Nephron (organoid): ENCODE results near the gene CEP85.
"Not testable (repeated sequence)": the region's sequence is repeated elsewhere in the genome, so short reads cannot be mapped to it uniquely, and the experiment has no call there.

ENCODE experiments used
- H3K27ac Mint-ChIP-seq, 3 experiments: 2 replicates each; pipeline ENCODE4 v1.8.0; 2020; ENCODE audit warnings: mixed read lengths in 3 of 3, mild to moderate bottlenecking in 2 of 3, moderate library complexity in 1 of 3
- H3K27me3 Mint-ChIP-seq: 2 replicates; pipeline ENCODE4 v1.8.0; 2021; ENCODE audit warnings: low read depth, mild to moderate bottlenecking, moderate library complexity, mixed read lengths
- H3K36me3 Mint-ChIP-seq: 2 replicates; pipeline ENCODE4 v1.8.0; 2020; ENCODE audit warnings: low read depth, mixed read lengths
- H3K4me1 Mint-ChIP-seq: 2 replicates; pipeline ENCODE4 v1.8.0; 2020; ENCODE audit warnings: mixed read lengths
- H3K4me3 Mint-ChIP-seq, 3 experiments: 2 replicates each; pipeline ENCODE4 v1.8.0; 2020; ENCODE audit warnings: mild to moderate bottlenecking in 3 of 3, mixed read lengths in 3 of 3, moderate library complexity in 2 of 3
- H3K9me3 Mint-ChIP-seq: 2 replicates; pipeline ENCODE4 v1.8.0; 2020; ENCODE audit warnings: mixed read lengths
- TF ChIP-seq, protein P1 (sequence below), 3 experiments: fragments of 200-600 bp; sonication (generic); IDR thresholded peaks; one replicate each; pipeline ENCODE4 v1.5.0; 2021; ENCODE audit warnings: antibody characterized with exemption in 3 of 3; ENCODE audit not compliant: unreplicated experiment in 3 of 3

CEP85 gene

DNA sequence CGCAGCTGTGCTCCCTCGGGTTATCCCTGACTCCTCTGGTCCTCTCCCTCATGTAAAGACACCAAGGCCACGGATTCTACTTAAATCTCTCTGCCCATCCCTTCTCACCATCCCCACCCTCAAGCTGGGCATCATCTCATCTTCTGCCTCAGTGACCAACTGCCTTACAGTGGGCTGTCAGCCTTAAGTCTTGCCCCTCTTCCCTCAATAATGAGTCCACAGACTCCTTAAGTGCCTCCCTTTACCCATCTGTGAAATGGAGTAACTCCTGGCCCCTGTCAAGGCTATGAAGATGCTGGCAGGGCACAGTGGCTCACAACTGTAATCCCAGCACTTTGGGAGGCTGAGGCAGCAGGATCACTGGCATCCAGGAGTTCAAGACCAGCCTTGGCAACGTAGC, 57.9 kb downstream of the CEP85 start:
- Mint-ChIP-seq H3K4me1 (peaks cover 20% of the 10 kb centered on the region), H3K9me3 (no peaks in the 10 kb centered on the region), H3K36me3 (peaks cover 3% of the 10 kb centered on the region), H3K4me3 (no peak overlapping the region), H3K27ac (peak overlapping the region in 1 of 3 experiments; percentile 24), H3K27me3 (peaks cover 7% of the 10 kb centered on the region)
- TF ChIP-seq, protein P1, sequence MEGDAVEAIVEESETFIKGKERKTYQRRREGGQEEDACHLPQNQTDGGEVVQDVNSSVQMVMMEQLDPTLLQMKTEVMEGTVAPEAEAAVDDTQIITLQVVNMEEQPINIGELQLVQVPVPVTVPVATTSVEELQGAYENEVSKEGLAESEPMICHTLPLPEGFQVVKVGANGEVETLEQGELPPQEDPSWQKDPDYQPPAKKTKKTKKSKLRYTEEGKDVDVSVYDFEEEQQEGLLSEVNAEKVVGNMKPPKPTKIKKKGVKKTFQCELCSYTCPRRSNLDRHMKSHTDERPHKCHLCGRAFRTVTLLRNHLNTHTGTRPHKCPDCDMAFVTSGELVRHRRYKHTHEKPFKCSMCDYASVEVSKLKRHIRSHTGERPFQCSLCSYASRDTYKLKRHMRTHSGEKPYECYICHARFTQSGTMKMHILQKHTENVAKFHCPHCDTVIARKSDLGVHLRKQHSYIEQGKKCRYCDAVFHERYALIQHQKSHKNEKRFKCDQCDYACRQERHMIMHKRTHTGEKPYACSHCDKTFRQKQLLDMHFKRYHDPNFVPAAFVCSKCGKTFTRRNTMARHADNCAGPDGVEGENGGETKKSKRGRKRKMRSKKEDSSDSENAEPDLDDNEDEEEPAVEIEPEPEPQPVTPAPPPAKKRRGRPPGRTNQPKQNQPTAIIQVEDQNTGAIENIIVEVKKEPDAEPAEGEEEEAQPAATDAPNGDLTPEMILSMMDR (IDR thresholded peaks at IDR 0.05; ENCODE audit: unreplicated experiment in 3 of 3): no peak

DNA sequence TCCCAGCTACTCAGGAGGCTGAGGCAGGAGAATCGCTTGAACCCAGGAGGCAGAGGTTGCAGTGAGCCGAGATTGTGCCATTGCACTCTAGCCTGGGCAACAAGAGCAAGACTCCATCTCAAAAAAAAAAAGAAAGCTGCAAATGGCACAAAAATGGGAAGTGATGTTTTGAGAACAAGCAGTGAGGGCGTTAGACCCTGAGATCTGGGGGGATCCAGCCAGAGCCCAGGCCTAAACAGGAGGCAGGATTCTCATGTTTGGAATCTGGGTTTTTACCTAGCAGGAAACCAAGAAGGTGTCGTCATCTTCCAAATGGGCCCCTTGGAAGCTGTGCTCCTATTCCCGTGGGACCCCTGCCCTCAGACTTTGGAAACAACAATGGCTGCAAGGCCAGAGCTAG, 58.7 kb downstream of the CEP85 start:
- H3K4me3 Mint-ChIP-seq, H3K9me3 Mint-ChIP-seq, H3K27me3 Mint-ChIP-seq, H3K36me3 Mint-ChIP-seq, H3K27ac Mint-ChIP-seq: not testable (repeated sequence)
- peaks cover 12% of the 10 kb centered on the region for H3K4me1 Mint-ChIP-seq

DNA sequence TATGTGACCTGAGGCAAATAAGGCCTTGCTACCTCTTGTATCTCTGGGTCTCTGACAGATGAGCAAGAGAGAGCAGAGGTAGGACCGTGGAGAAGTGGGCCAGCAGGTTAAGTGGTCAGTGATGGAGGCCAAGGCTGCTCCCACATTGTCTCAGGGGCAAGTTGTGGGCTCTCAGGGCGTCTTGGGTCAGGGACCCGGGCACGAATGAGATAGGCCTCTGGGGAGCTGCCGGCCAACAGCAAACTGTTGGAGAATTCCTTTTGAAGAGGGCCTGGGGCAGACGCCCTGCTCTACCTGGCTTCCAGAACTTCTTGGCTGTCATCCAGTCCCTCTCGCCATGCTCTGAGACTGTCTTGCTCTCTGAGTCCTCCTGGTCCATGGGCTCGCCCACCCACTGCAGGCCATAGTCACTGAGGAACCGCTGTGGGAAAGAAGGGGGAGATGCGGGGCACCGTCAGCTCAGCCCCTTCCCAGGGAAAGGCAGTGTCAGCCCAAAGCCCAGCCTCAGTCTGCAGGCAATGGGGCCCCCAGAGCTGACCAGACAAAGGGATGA, 60.0 kb downstream of the CEP85 start:
- Mint-ChIP-seq H3K4me3 (no peak overlapping the region), H3K36me3 (peaks cover 3% of the 10 kb centered on the region), H3K27me3 (peaks cover 7% of the 10 kb centered on the region), H3K9me3 (no peaks in the 10 kb centered on the region), H3K27ac (no peak overlapping the region), H3K4me1 (peaks cover 4% of the 10 kb centered on the region)
- TF ChIP-seq, protein P1 (IDR thresholded peaks at IDR 0.05; ENCODE audit: unreplicated experiment in 3 of 3): no peak

DNA sequence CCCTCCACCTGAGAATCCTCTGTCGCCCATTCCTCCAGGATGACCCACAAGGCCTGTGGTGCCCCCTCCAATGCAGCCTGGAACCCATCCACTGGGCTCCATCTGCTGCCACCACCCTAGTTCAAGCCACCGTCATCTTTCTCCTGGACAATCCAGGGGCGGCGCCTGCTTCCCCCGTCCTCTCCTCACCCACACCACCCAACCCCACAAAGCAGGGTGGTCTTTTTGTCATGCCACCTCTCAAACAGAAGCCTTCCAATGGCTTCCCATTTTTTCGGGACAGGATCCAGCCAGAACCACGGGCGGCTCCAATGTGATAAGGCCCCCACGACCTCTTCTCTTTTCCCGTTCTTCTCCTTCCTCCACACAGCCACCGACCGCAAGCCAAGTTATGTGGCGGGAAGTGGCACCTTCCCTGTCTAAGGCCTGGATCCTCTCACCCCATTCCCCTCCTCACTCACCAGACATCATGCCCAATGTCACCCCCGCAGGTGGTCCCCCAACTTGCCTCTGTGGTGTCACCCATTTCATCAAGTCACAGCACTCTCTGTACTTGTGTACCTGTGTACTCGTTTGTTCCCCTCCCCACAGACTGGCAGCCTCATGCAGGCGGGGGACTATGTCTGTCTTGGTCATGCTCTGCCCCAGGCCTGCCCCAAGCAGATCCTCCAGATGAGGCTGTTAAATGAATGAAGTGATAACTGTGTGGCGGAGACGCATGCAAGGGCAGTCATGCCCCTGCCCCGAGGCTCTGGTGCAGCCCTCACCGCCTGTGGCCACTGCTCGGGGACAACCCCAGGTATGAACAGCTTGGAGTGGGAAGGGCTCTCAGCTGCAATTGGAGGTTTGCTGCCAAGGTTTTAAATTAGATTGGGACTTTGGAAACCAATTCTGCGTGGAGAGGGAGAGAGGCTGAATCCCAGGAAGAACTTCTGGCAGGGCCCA, 61.5 kb downstream of the CEP85 start:
- TF ChIP-seq, protein P1 (IDR thresholded peaks at IDR 0.05; ENCODE audit: unreplicated experiment in 3 of 3): no peak
- Mint-ChIP-seq H3K9me3 (no peaks in the 10 kb centered on the region), H3K4me3 (no peak overlapping the region), H3K27me3 (peaks cover 7% of the 10 kb centered on the region), H3K27ac (no peak overlapping the region), H3K4me1 (no peaks in the 10 kb centered on the region), H3K36me3 (peaks cover 3% of the 10 kb centered on the region)

DNA sequence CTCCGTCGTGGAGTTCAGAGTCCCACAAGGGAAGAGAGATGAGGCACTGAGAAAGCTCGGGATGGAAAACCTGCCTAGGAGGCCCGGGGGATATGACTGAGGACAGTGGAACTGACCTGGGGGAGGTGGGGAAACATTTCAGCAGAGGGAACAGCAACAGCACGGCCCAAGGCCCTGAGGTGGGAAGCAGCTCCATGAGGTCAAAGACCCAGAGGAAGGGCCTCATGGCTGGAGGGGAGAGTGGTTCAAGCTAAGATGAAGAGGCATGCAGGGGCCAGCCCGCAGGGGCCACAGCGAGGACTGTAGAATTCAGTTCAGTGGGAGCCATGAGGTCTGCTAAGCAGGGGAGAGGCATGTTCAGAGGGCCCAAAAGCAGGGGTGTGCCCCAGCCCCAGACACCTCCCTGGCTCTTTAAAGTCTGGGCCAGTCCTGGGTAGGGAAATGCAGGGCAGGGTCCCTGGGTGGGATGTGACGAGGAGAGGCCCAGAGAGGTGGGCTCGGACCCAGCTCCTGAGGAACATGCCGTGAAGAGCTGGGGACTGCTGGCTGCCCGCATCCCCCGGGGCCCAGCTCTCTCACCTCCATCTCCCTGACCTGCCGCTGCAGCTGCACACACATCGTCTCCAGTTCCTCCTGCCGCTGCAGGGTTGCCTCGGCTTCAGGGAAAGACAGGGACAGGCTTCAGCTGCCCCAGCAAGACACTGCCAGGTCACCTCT, 62.5 kb downstream of the CEP85 start:
- H3K4me3 Mint-ChIP-seq: no peak overlapping the region
- TF ChIP-seq, protein P1 (IDR thresholded peaks at IDR 0.05; ENCODE audit: unreplicated experiment in 3 of 3): no peak
- H3K27ac Mint-ChIP-seq: no peak overlapping the region
- H3K4me1 Mint-ChIP-seq: no peaks in the 10 kb centered on the region
- peaks cover 7% of the 10 kb centered on the region for H3K27me3 Mint-ChIP-seq
- peaks cover 3% of the 10 kb centered on the region for H3K36me3 Mint-ChIP-seq
- H3K9me3 Mint-ChIP-seq: no peaks in the 10 kb centered on the region

DNA sequence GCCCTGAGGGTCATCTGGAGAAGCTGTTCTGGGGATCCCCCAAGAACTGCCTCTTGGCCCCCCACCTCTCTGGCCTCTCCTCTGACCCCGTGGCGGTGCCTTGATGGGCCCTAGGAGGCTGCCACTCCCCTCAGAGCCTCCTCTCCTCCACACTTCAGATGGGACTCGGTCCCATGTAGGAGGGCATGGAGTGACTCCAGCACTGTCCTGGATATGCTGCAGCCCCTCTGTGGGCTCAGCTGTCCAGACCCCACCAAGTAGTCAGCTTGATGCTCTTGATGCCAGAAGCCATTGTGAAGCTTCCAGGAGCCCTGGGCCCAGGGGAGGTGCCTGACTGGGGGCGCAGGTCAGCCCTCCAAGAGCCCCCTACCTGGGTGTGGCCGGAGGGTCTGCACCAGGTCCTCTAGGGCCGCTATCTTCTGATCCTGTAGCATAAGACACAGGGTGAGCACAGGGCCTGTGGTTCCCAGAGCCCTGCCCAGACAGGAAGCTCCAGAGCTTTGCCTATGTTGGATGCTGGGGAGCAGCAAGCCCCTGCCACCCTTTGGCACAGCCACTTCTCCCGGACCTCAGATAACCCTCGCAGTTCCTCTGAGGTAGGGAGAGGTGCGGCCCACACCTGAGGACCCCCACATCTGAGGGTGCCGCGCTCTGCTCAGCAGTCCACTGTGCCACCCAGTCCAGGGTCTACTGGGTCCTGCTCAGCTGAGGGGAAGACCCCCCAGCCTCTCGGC, 63.2 kb downstream of the CEP85 start:
- H3K9me3 Mint-ChIP-seq: no peaks in the 10 kb centered on the region
- no peaks in the 10 kb centered on the region for H3K4me1 Mint-ChIP-seq
- TF ChIP-seq, protein P1 (IDR thresholded peaks at IDR 0.05; ENCODE audit: unreplicated experiment in 3 of 3): no peak
- H3K27me3 Mint-ChIP-seq: peaks cover 7% of the 10 kb centered on the region
- H3K27ac Mint-ChIP-seq: no peak overlapping the region
- H3K4me3 Mint-ChIP-seq: no peak overlapping the region
- H3K36me3 Mint-ChIP-seq: peaks cover 3% of the 10 kb centered on the region
